SJCRH30 (cell line): Measurements from ENCODE around the gene WDR7. TPM values are rescaled to one million over a fixed set of nuclear protein-coding genes. Genes with fewer than 3 reads are reported as not detected.

ENCODE experiments used
- DNase-seq, 2 experiments: peaks; one replicate each; pipeline ENCODE4 v3.0.0-alpha.2; 2015 to 2020
- H3K27ac ChIP-seq: fragments of 250-450 bp; sonication (Bioruptor Pico); 2 replicates; pipeline ENCODE4 v1.5.1; 2020; ENCODE audit warnings: mild to moderate bottlenecking, moderate library complexity
- H3K27me3 ChIP-seq: fragments of 250-450 bp; sonication (Bioruptor Pico); 2 replicates; pipeline ENCODE4 v1.5.1; 2020; ENCODE audit warnings: mild to moderate bottlenecking, moderate library complexity
- H3K36me3 ChIP-seq: fragments of 250-450 bp; sonication (Bioruptor Pico); 2 replicates; pipeline ENCODE4 v1.5.1; 2020; ENCODE audit warnings: mild to moderate bottlenecking, moderate library complexity
- H3K4me1 ChIP-seq: fragments of 250-450 bp; sonication (Bioruptor Pico); 2 replicates; pipeline ENCODE4 v1.5.1; 2020; ENCODE audit warnings: mild to moderate bottlenecking, moderate library complexity
- H3K4me3 ChIP-seq: fragments of 250-450 bp; sonication (Bioruptor Pico); 2 replicates; pipeline ENCODE4 v1.5.1; 2020; ENCODE audit warnings: mild to moderate bottlenecking, moderate library complexity
- H3K9me3 ChIP-seq: fragments of 250-450 bp; sonication (Bioruptor Pico); replicated peaks from 2 replicates; pipeline ENCODE4 v1.5.1; 2020; ENCODE audit warnings: mild to moderate bottlenecking, moderate library complexity
- total RNA-seq: library from RNA; depleted of rRNA; stranded (reverse); fragments of >200 nt; shearing (Covaris generic); gene quantifications from 2 replicates; pipeline ENCODE4 v1.2.3, GENCODE V29; 2014

The WDR7 gene
- total RNA-seq, 1 experiment from 2014 or later: 9.8 TPM

DNA sequence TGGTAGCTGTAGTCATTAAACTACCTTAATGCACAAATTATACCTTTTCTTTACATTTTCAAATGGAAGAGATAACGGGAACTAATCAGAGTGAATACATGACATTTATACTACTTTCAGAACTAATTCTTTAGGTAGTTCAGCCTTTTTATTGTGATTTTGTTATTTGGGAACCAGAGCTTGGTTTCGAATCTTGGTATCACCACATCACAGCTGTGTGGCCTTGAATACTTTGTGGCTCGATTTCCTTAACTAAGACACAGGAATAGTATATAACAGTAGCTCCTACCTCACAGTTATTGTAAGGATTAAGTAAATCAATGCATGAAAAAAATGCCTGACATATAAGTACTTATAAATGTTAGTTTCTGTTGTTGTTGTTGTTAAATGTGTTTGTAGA lies 240.0 kb downstream of the WDR7 start:
- Histone ChIP-seq H3K27ac (peak overlapping the region; percentile 30), H3K9me3 (no peaks in the 10 kb centered on the region), H3K4me3 (no peak overlapping the region), H3K4me1 (peaks cover 18% of the 10 kb centered on the region), H3K27me3 (no peaks in the 10 kb centered on the region), H3K36me3 (no peaks in the 10 kb centered on the region)
- DNase-seq: no peak

DNA sequence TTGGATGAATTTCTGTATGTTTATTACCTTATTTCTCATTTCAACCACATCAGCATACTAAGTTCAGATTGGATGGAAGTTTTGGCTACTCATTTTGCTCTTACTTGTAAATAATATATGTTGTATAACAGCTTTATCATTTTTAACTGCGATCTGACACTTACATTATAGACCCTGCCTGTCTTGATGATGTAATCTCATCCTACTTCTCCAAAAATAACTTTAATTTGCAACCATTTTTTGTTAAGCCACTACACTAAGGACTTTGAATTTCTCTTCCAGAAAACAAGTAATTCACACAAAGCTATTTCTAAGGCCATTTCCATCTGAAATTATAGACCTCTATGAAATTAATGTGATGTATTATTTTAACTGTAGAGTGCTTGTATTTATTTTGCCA lies 240.7 kb downstream of the WDR7 start:
- no peaks in the 10 kb centered on the region for H3K27me3 ChIP-seq
- H3K9me3 ChIP-seq: no peaks in the 10 kb centered on the region
- H3K4me1 ChIP-seq: peaks cover 18% of the 10 kb centered on the region
- H3K27ac ChIP-seq: no peak overlapping the region
- no peak overlapping the region for H3K4me3 ChIP-seq
- DNase-seq: no peak
- no peaks in the 10 kb centered on the region for H3K36me3 ChIP-seq

DNA sequence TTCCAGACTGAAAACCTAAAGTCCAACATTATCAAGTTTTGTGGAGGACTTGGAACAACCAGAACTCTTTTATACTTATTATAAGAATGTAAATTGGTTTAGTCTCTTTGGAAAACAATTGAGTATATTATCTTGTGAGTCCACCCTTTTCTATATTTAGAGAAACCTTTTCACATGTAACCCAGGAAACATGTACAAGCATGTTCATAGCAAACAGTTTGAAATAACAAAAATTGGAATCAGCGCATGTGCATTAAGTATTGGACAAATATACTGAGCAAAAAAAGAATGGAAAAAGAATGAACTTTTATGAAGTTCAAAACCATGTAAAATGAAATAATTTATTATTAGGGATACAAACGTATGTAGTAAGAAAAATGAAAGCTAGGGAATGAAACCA lies 246.0 kb downstream of the WDR7 start:
- Histone ChIP-seq H3K4me1 (peaks cover 2% of the 10 kb centered on the region; the same call in 1 of the 2 replicates), H3K27me3 (no peaks in the 10 kb centered on the region), H3K36me3 (no peaks in the 10 kb centered on the region), H3K27ac (no peak overlapping the region), H3K4me3 (no peak overlapping the region), H3K9me3 (no peaks in the 10 kb centered on the region)
- DNase-seq: no peak

DNA sequence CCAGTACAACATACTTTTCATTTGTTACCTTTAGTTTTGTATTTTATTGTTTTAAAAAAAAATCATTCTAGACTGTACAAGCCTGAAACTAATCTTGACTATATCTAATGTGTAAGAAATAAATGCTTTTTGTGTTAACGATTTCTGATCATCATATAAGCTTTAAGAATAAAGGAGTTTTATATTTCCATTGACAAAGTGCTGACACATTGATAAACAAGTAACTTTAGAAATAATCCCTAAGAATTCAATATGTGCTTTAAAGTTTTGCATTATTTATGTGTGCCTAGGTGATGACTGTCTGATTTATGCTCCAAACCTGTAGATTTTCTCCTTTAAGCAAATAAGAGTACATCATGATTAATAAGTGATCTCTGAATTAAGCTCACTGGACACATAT lies 248.5 kb downstream of the WDR7 start:
- H3K4me1 ChIP-seq: no peaks in the 10 kb centered on the region
- no peak for DNase-seq
- H3K4me3 ChIP-seq: no peak overlapping the region
- no peaks in the 10 kb centered on the region for H3K36me3 ChIP-seq
- H3K9me3 ChIP-seq: no peaks in the 10 kb centered on the region
- H3K27ac ChIP-seq: no peak overlapping the region
- H3K27me3 ChIP-seq: no peaks in the 10 kb centered on the region

DNA sequence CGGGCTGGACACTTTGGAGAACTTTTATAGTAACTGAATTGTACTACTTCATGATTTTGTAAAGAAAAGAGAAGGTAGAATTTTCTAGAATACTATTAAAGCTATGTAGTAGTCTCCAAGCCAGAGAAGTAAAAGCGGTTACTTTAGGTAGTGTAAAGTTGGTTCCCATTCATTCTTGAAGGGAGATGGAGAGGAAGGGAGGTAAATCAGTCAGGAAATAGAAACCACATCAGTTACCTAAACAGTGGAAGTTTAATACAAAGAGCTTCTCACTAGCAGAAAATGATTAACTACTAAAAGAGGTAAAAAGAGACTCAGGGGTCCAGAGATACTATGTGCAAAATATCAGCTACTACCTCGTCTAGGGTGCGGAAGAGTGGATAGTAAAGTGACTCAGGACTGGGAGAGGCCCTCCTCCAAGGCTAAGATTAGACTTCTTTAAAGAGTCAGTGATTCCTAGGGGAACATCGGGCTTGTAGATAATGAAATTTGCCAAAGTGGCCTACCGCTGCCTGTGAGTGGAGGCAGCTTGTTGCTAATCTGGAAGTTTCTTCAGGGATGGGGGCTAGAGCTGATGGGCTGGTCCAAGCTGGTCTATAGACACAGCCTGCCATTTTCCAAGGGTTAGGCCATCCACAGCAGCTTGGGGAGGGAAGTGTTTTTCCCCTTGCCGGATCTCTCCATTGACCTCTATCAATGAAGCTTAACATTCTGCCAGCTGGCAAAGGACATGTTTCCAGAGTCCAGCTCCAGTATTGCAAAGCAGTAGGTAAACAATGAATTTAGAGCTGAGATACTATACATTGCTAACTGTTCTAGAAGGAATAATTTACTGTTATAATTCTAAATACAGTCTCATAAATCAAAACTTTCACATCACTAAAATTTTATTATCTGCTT lies 249.3 kb downstream of the WDR7 start:
- Histone ChIP-seq H3K27me3 (no peaks in the 10 kb centered on the region), H3K36me3 (no peaks in the 10 kb centered on the region), H3K27ac (no peak overlapping the region), H3K4me3 (no peak overlapping the region), H3K9me3 (no peaks in the 10 kb centered on the region), H3K4me1 (no peaks in the 10 kb centered on the region)
- no peak for DNase-seq

DNA sequence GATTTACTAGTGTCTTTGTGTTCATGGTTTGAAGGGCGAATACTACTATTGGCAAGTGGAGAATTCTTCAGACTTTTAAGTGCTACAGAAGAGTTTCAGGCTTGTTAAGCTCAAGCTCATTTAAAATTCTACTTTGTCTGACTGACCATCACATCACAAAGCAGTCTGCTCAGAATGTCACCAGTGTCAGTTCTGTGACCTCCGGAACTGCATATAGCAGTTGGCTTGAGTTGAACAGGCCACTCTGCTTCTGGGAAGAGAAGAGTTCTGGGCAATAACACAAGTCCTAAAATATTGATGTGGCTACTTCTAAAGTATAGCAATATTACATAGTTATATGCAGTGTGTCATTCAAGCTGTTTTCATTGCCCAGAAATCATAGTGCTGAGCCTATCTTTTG lies 250.8 kb downstream of the WDR7 start:
- no peak for DNase-seq
- Histone ChIP-seq H3K9me3 (no peaks in the 10 kb centered on the region), H3K4me1 (no peaks in the 10 kb centered on the region), H3K27ac (no peak overlapping the region), H3K4me3 (no peak overlapping the region), H3K36me3 (no peaks in the 10 kb centered on the region), H3K27me3 (no peaks in the 10 kb centered on the region)

DNA sequence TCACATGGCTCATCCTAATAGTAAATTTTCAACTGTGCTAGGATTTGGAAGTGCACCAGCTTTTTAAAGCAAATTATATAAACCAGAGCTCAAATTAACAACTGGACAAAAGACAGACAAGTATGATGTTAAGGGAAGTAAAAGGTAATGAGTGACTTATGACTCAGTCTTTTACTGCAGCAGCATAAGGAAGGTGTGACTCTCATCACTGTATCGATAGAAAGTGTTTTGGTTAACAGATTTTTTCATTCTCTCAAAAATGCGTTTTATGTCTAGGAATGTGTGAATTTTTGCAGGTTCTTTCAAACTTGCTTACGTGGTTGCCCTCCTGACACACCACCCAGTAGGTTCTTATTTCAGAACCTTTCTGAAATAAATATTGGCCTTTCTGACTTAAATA lies 251.5 kb downstream of the WDR7 start:
- Histone ChIP-seq H3K4me1 (no peaks in the 10 kb centered on the region), H3K27me3 (no peaks in the 10 kb centered on the region), H3K27ac (no peak overlapping the region), H3K4me3 (no peak overlapping the region), H3K36me3 (no peaks in the 10 kb centered on the region), H3K9me3 (no peaks in the 10 kb centered on the region)
- no peak for DNase-seq

DNA sequence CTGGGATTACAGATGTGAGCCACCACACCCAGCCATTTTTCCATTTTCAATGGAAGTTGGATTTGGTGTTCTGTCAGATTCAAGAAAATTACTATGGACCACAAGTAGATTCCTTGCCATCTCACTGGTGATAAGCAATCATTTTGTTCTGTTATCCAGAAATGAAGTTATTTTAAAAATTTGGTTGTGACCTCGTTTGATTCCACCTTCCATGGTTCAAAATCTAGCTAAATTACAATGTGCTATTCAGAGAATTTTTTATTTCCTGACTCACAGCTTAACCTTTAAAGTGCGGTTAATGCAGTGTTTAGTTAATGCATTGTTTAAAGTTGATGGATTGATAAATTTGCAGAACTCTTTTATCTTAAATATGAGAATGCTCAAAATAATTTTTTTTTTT lies 252.5 kb downstream of the WDR7 start:
- H3K27me3 ChIP-seq: no peaks in the 10 kb centered on the region
- no peak for DNase-seq
- no peak overlapping the region for H3K27ac ChIP-seq
- no peak overlapping the region for H3K4me3 ChIP-seq
- H3K9me3 ChIP-seq: no peaks in the 10 kb centered on the region
- no peaks in the 10 kb centered on the region for H3K36me3 ChIP-seq
- H3K4me1 ChIP-seq: no peaks in the 10 kb centered on the region

DNA sequence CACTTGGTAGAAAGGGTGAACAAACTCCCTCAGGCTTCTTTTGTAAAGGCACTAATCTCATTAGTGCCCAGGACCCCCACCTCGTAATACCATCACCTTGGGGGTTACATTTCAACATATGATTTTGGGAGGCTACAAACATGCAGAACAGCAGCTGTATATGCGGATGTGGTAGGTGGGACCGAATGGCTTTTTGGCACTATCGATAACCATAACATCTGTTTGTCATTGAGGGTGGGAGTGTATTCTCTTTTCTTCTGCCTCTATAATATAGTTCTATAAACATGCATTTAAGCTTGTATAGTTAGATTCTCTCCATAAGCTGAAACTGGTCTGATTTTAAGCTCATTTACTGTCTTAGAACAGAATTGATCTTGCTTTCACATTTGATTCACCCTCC lies 256.6 kb downstream of the WDR7 start:
- Histone ChIP-seq H3K9me3 (no peaks in the 10 kb centered on the region), H3K27ac (no peak overlapping the region), H3K4me1 (no peaks in the 10 kb centered on the region), H3K36me3 (no peaks in the 10 kb centered on the region), H3K4me3 (no peak overlapping the region), H3K27me3 (no peaks in the 10 kb centered on the region)
- DNase-seq: no peak

DNA sequence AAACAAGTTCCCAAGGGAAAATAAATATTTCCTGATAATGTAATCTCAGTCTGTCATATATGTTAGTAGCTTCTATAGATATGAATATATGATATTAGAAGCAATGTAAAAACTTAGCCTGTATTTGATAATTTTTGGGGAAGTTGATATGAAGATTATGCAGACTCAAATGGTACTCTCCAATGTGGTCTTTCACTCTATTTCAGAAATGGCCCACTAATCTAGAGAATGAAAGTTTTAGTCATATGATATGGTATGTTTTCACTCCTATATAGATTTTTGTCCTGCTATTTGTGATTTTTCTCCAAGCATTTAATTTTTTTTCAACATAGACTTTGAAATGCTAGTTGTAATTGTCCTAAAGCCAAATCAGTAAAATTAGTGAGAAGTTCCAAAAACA lies 259.1 kb downstream of the WDR7 start:
- H3K27ac ChIP-seq: no peak overlapping the region
- no peaks in the 10 kb centered on the region for H3K27me3 ChIP-seq
- DNase-seq: no peak
- no peak overlapping the region for H3K4me3 ChIP-seq
- H3K4me1 ChIP-seq: no peaks in the 10 kb centered on the region
- no peaks in the 10 kb centered on the region for H3K36me3 ChIP-seq
- no peaks in the 10 kb centered on the region for H3K9me3 ChIP-seq

DNA sequence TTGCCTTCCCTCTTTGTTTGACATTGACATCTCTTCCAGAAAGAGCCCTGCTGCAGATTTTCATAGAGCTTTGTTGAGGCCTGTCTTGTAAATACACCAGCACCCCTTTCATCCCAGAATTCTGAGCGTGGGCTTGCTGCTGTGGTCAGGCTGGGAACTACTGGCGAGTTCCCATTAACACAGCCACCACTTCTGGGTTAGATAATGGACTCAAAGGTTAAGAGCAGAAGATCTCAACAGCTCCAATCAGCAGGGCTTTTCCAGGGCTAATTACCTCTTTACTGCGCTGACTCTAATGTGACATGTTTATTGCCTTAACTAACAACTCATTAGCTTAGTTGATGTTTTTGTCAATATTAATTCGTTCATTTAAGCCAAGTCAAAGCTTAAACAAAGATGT lies 259.8 kb downstream of the WDR7 start:
- Histone ChIP-seq H3K27ac (no peak overlapping the region), H3K9me3 (no peaks in the 10 kb centered on the region), H3K4me1 (no peaks in the 10 kb centered on the region), H3K4me3 (no peak overlapping the region), H3K27me3 (no peaks in the 10 kb centered on the region), H3K36me3 (no peaks in the 10 kb centered on the region)
- DNase-seq: no peak

DNA sequence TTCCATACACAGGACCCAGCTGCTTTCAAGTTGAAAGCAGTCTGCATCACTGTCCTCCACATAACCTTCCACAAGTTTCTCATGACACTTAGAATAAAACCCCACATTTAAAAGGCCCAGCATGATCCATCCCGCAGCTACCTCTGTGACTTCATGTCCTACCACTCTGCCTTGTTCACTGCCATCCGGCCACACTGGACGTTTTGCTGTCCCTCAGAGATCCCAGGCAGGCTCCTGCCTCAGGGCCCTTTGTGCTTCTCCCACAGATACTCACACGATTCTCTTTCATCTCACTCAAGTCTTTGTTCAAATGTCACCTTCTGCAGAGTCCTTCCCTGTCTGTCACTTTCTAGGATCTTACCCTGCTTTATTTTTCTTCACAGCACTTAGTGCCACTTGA lies 262.8 kb downstream of the WDR7 start:
- Histone ChIP-seq H3K9me3 (no peaks in the 10 kb centered on the region), H3K4me1 (no peaks in the 10 kb centered on the region), H3K27me3 (no peaks in the 10 kb centered on the region), H3K36me3 (no peaks in the 10 kb centered on the region), H3K4me3 (no peak overlapping the region), H3K27ac (no peak overlapping the region)
- DNase-seq: no peak

DNA sequence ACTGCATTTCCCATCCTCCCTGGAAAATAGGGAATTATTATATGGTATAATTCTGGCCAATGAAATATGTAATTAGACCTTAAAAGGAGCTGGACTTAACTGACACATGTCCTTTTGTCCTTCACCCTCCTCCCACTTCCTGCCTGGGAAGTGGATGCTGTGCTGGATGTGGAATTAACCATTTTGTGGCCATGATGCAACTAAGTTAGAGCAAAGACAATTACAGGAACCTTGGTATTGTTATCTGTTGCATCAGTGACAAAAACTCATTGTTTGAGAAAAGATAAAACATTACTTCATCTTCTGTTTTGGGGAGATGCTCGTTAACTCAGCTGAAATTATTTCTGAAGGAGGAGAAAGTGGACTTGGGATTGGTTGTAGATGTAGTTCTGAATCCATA lies 268.0 kb downstream of the WDR7 start:
- no peak overlapping the region for H3K27ac ChIP-seq
- H3K36me3 ChIP-seq: no peaks in the 10 kb centered on the region
- H3K9me3 ChIP-seq: no peaks in the 10 kb centered on the region
- no peak overlapping the region for H3K4me3 ChIP-seq
- no peak for DNase-seq
- no peaks in the 10 kb centered on the region for H3K27me3 ChIP-seq
- H3K4me1 ChIP-seq: no peaks in the 10 kb centered on the region

DNA sequence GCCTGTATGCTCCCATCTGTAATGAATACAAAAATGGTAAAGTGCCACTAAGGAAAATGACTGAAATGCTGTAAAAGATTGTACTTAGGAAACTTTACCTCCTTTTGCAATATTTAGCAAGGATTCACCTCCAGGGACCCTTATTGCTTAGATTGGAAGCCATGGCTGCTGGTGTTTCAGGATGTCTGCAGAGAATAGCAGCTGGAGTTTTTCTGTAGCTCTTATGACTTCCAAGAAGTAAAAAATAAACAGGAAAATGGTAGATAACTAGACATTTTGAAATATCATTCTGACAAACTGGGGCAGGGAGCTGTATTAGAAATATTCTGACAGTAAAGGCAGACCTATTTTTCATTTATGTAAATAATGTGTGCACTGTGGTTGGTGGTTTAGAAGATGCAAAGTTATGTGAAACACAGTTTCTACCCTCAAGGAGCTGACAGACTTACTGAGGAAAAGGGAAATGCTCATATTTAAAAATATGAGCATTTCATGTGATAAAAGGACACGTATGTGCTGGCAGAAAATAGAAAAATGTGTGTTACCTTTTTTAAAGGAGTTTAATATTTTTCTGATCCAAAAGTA lies 270.8 kb downstream of the WDR7 start:
- no peak overlapping the region for H3K27ac ChIP-seq
- H3K27me3 ChIP-seq: no peaks in the 10 kb centered on the region
- no peak for DNase-seq
- H3K4me3 ChIP-seq: no peak overlapping the region
- no peaks in the 10 kb centered on the region for H3K4me1 ChIP-seq
- no peaks in the 10 kb centered on the region for H3K36me3 ChIP-seq
- H3K9me3 ChIP-seq: no peaks in the 10 kb centered on the region

DNA sequence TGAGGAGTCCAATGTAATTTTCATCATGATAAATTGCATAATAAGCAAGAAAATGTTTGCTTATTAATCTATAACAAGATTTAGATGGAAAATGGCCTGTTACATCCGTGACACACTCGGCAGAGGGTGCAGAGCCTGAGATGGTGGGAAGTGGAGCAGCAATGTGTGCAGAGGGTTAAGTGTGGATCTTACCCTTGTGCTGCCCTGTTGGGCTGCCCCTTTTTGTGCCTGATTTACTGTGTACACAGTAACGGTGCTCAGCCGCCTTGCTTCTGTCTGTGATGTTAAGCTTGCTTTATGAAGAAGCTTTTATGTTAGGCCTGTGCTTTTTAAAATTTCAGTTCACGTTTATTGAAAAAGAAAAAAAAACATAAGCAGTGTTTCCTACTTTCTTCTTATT lies 275.6 kb downstream of the WDR7 start:
- H3K27ac ChIP-seq: no peak overlapping the region
- DNase-seq: no peak
- no peak overlapping the region for H3K4me3 ChIP-seq
- H3K4me1 ChIP-seq: no peaks in the 10 kb centered on the region
- H3K9me3 ChIP-seq: no peaks in the 10 kb centered on the region
- no peaks in the 10 kb centered on the region for H3K27me3 ChIP-seq
- H3K36me3 ChIP-seq: no peaks in the 10 kb centered on the region

DNA sequence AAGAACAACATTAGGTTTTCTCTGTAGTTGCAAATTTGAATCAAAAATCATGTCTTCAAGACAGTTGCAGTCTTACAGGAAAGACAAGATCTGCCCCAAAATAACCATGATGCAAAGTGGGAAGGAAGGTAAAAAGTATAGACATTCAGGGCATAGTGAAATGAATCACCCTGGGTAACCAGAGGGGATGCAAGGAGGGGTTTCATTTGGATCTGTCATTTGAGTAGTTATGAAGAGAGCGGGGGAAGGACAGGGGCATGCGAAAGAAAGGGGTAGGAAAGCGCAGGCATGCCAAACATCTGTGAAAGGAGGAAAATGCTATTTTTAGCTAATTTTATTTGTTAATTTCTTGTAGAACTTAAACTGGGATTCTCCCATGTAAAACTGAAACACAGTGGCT lies 276.6 kb downstream of the WDR7 start:
- H3K27me3 ChIP-seq: no peaks in the 10 kb centered on the region
- H3K36me3 ChIP-seq: no peaks in the 10 kb centered on the region
- H3K27ac ChIP-seq: no peak overlapping the region
- no peak for DNase-seq
- H3K4me3 ChIP-seq: no peak overlapping the region
- no peaks in the 10 kb centered on the region for H3K9me3 ChIP-seq
- H3K4me1 ChIP-seq: no peaks in the 10 kb centered on the region
